GM12873 (cell line): ENCODE results near the gene GNG2.

Experiments
- CTCF ChIP-seq: IDR thresholded peaks from 2 replicates; pipeline ENCODE4 v1.5.1; 2012; ENCODE audit warnings: low read depth, mild to moderate bottlenecking, moderate library complexity, low read length, control low read depth; ENCODE audit not compliant: insufficient read depth; ENCODE audit errors: missing control alignments

Gene GNG2

GRCh38 chr14:51823706-51824105 lies 36.7 kb upstream of the GNG2 start:
- TF ChIP-seq CTCF = no peak

GRCh38 chr14:51824191-51824590 lies 36.2 kb upstream of the GNG2 start:
- no peak for TF ChIP-seq CTCF

GRCh38 chr14:51825926-51826325 lies 34.5 kb upstream of the GNG2 start:
- TF ChIP-seq CTCF = no peak

GRCh38 chr14:51828017-51828797 lies 32.2 kb upstream of the GNG2 start:
- no peak for TF ChIP-seq CTCF

GRCh38 chr14:51834240-51834639 lies 26.2 kb upstream of the GNG2 start:
- no peak for TF ChIP-seq CTCF

GRCh38 chr14:51836417-51836816 lies 24.0 kb upstream of the GNG2 start:
- TF ChIP-seq CTCF = no peak

GRCh38 chr14:51844081-51844881 lies 16.1 kb upstream of the GNG2 start:
- TF ChIP-seq CTCF = no peak
